Measurements from ENCODE around the gene ECHDC3.
"Not testable (repeated sequence)": the region's sequence is repeated elsewhere in the genome, so short reads cannot be mapped to it uniquely, and the experiment has no call there.

Gene ECHDC3

DNA sequence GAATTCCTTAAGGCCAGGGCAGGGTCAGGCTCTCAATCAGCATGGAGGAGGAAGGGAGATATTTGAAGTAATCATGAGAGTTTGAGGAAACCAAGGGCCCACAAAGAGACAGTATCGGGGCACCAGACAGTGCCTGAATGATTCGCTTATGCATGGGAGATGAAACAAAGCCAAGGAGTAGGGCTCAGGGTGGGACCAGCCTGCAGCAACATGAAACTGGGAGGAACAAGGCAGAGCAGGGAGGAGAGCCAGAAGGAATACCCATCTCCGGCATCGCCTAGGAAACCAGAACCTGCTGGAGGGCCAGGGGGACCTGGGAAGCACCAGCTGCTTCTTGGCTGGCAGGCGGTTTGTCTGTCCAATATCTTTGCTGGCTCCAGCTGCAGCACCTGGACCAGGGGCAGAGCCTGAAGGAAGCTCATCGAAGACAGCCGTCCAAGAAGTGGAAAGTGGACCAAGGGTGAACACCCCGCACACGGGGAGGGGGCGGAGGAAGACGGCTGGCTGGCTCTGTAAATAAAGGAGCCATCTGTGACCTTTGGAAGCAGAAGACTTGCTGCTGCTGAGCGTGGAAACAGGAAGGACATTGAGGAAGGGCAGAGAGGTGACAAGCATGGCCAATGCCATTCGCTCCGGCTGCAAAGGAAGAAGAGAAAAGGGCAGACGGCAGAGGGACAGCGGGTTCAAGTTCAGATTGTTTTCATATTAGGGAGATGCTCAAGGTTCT is 34.4 kb upstream of the ECHDC3 start:
- Histone ChIP-seq H3K9me2 (ENCODE audit: low read depth, low read length) (no peaks in the 10 kb centered on the region), H2AFZ (ENCODE audit: low read length) (no peak overlapping the region), H3K4me3 (ENCODE audit: low read depth, low read length, poor library complexity, severe bottlenecking) (no peak overlapping the region), H3K36me3 (ENCODE audit: insufficient read depth, low read length) (no peaks in the 10 kb centered on the region), H4K20me1 (ENCODE audit: insufficient read depth, low read length) (no peaks in the 10 kb centered on the region), H3F3A (ENCODE audit: insufficient read depth, low read length) (no peaks in the 10 kb centered on the region), H3K27ac (ENCODE audit: low read depth, low read length, poor library complexity, severe bottlenecking) (no peak overlapping the region), H3K4me2 (ENCODE audit: low read length) (no peak overlapping the region), H3K9me3 (ENCODE audit: low read length) (no peaks in the 10 kb centered on the region), H3K79me2 (ENCODE audit: insufficient read depth, low read length) (no peaks in the 10 kb centered on the region), H3K4me1 (ENCODE audit: insufficient read depth, low read length, severe bottlenecking) (no peaks in the 10 kb centered on the region), H3K9ac (ENCODE audit: low read length) (no peak overlapping the region), H3K27me3 (ENCODE audit: insufficient read depth, low read length) (no peaks in the 10 kb centered on the region)
- TF ChIP-seq, protein P1, sequence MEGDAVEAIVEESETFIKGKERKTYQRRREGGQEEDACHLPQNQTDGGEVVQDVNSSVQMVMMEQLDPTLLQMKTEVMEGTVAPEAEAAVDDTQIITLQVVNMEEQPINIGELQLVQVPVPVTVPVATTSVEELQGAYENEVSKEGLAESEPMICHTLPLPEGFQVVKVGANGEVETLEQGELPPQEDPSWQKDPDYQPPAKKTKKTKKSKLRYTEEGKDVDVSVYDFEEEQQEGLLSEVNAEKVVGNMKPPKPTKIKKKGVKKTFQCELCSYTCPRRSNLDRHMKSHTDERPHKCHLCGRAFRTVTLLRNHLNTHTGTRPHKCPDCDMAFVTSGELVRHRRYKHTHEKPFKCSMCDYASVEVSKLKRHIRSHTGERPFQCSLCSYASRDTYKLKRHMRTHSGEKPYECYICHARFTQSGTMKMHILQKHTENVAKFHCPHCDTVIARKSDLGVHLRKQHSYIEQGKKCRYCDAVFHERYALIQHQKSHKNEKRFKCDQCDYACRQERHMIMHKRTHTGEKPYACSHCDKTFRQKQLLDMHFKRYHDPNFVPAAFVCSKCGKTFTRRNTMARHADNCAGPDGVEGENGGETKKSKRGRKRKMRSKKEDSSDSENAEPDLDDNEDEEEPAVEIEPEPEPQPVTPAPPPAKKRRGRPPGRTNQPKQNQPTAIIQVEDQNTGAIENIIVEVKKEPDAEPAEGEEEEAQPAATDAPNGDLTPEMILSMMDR (IDR thresholded peaks at IDR 0.05; ENCODE audit: low read length), result no peak
- no peak for TF ChIP-seq EZH2 (IDR thresholded peaks at IDR 0.05; ENCODE audit: borderline replicate concordance, low read length)

DNA sequence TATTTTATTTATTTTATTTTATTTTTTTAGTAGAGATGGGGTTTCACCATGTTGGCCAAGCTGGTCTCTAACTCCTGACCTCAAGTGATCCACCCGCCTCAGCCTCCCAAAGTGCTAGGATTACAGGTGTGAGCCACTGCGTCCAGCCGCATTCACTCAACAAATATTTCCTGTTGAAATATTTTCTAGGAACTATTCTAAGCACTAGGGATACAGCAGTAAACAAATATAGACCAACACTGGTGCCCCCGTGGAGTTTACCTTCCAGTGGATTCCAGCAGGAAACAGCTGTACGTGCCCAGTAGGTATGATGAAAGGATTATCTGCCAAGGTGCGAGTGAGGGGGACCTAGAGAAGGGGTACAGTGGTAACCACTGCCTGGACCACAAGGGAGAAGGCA is 33.4 kb upstream of the ECHDC3 start:
- not testable (repeated sequence) for H4K20me1 ChIP-seq (ENCODE audit: insufficient read depth, low read length); H3K4me1 ChIP-seq (ENCODE audit: insufficient read depth, low read length, severe bottlenecking); H3K9me2 ChIP-seq (ENCODE audit: low read depth, low read length); H2AFZ ChIP-seq (ENCODE audit: low read length); H3K9ac ChIP-seq (ENCODE audit: low read length); H3K79me2 ChIP-seq (ENCODE audit: insufficient read depth, low read length); H3K9me3 ChIP-seq (ENCODE audit: low read length); H3K36me3 ChIP-seq (ENCODE audit: insufficient read depth, low read length); H3K27ac ChIP-seq (ENCODE audit: low read depth, low read length, poor library complexity, severe bottlenecking); H3K4me3 ChIP-seq (ENCODE audit: low read depth, low read length, poor library complexity, severe bottlenecking); H3K27me3 ChIP-seq (ENCODE audit: insufficient read depth, low read length); H3K4me2 ChIP-seq (ENCODE audit: low read length); H3F3A ChIP-seq (ENCODE audit: insufficient read depth, low read length)

DNA sequence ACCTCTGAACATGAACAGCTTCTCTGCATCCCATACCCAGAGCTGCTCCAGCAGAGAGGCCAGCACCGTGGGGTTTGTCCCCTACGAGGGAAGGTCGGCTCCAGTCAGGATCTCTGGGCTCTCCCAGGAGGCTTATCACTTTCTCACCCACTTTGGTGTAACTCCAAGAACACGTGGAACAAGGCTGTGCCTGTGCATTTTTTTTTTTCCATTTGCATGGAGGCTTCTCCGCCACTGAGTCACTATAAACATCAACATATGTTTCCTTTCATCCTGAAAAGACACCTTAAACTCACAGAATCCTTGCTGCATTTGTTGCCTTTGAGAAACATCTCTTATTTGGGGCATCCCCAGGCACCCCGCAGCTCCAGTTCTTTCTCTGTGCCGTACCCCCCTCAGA is 29.4 kb upstream of the ECHDC3 start:
- no peak overlapping the region for H3K4me3 ChIP-seq (ENCODE audit: low read depth, low read length, poor library complexity, severe bottlenecking)
- no peaks in the 10 kb centered on the region for H3K9me2 ChIP-seq (ENCODE audit: low read depth, low read length)
- no peaks in the 10 kb centered on the region for H3K36me3 ChIP-seq (ENCODE audit: insufficient read depth, low read length)
- TF ChIP-seq, protein P1 (IDR thresholded peaks at IDR 0.05; ENCODE audit: low read length), result no peak
- no peak for TF ChIP-seq EZH2 (IDR thresholded peaks at IDR 0.05; ENCODE audit: borderline replicate concordance, low read length)
- H3K27ac ChIP-seq (ENCODE audit: low read depth, low read length, poor library complexity, severe bottlenecking), result no peak overlapping the region
- H3K9ac ChIP-seq (ENCODE audit: low read length), result no peak overlapping the region
- no peak overlapping the region for H3K4me2 ChIP-seq (ENCODE audit: low read length)
- H3K9me3 ChIP-seq (ENCODE audit: low read length), result no peaks in the 10 kb centered on the region
- no peaks in the 10 kb centered on the region for H3K79me2 ChIP-seq (ENCODE audit: insufficient read depth, low read length)
- H3K27me3 ChIP-seq (ENCODE audit: insufficient read depth, low read length), result no peaks in the 10 kb centered on the region
- peaks cover under 1% of the 10 kb centered on the region for H3K4me1 ChIP-seq (ENCODE audit: insufficient read depth, low read length, severe bottlenecking)
- H2AFZ ChIP-seq (ENCODE audit: low read length), result no peak overlapping the region
- no peaks in the 10 kb centered on the region for H3F3A ChIP-seq (ENCODE audit: insufficient read depth, low read length)
- no peaks in the 10 kb centered on the region for H4K20me1 ChIP-seq (ENCODE audit: insufficient read depth, low read length)

DNA sequence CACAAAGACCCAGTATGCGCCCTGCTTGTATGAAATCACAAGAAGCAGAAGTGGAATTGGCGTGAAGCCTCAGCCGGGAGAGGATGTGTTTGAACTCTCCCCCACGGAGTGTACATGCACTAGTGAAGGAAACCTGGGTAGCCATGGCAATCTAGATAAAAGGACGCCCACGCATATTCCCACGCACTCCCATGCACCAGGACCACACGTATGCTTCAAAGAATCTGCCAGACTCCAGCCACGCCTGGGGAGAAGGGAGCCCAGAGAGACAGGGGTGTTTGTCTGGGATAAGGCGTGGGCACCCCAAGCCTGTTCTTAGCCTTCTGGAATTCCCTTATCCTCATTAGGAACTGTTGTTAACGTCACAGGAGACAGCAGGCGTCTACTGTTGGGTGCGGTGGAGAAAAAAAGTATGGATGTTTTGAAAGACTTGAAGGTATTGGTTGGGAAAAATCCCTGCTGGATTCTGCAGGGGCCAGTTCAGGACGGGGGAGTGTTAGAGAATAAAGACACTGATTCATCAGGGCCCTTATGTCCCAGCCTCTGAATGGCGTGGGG is 28.9 kb upstream of the ECHDC3 start:
- Histone ChIP-seq H2AFZ (ENCODE audit: low read length) (no peak overlapping the region), H4K20me1 (ENCODE audit: insufficient read depth, low read length) (no peaks in the 10 kb centered on the region), H3K4me3 (ENCODE audit: low read depth, low read length, poor library complexity, severe bottlenecking) (no peak overlapping the region), H3K79me2 (ENCODE audit: insufficient read depth, low read length) (no peaks in the 10 kb centered on the region), H3K36me3 (ENCODE audit: insufficient read depth, low read length) (no peaks in the 10 kb centered on the region), H3K27me3 (ENCODE audit: insufficient read depth, low read length) (no peaks in the 10 kb centered on the region), H3K9me2 (ENCODE audit: low read depth, low read length) (no peaks in the 10 kb centered on the region), H3F3A (ENCODE audit: insufficient read depth, low read length) (no peaks in the 10 kb centered on the region), H3K9ac (ENCODE audit: low read length) (no peak overlapping the region), H3K9me3 (ENCODE audit: low read length) (no peaks in the 10 kb centered on the region), H3K4me1 (ENCODE audit: insufficient read depth, low read length, severe bottlenecking) (peaks cover 6% of the 10 kb centered on the region), H3K4me2 (ENCODE audit: low read length) (no peak overlapping the region), H3K27ac (ENCODE audit: low read depth, low read length, poor library complexity, severe bottlenecking) (no peak overlapping the region)
- TF ChIP-seq EZH2 (IDR thresholded peaks at IDR 0.05; ENCODE audit: borderline replicate concordance, low read length), result no peak
- TF ChIP-seq, protein P1 (IDR thresholded peaks at IDR 0.05; ENCODE audit: low read length), result no peak

Data from OCI-LY1 (cell line).